Activated CD4-positive, CD25-positive, alpha-beta regulatory T cell (primary cell): ENCODE results near the gene SYNGAP1.
"Not testable (repeated sequence)": the region's sequence is repeated elsewhere in the genome, so short reads cannot be mapped to it uniquely, and the experiment has no call there.

Experiments used
- DNase-seq, 4 experiments: peaks; one replicate each; lab custom pipeline; 2025; lab: John Stamatoyannopoulos, UW

The SYNGAP1 gene

DNA sequence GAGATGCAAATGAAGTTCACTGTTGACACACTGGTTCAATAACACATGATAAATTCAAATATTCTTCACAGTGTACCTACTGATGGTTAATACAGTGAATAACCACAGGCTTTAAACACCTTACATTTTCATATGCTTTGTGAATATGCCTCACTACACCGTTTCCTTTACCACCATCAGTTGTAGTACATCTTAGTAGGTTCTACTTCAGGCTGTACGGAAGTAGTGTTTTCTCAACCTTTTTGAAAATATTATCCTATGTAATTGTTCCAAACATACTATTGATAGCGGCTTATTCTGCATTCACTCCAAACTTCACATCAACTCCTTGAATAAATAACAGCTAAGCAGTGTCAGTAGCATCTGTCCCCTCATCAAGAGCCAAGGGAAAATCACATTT lies 49.8 kb downstream of the SYNGAP1 start:
- no peak for DNase-seq

DNA sequence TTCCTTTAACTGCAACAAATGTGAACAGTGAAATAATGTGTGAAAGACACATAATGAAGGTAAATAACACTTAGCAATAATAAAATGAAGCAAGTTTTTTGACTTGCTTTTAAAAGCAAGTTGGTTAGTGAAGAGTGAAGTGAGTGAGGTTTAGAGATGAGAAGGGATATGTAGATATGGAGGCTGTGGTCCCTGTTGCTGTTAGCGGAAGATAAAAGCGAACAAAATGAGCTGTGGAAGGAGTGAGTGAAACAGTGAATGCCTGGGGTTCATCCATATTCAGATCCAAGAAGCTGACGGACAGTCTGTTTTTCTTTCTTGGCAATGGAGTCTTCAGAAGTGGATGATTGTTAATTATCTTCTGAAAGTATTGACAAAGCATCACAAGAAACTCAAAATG lies 58.0 kb downstream of the SYNGAP1 start:
- no peak for DNase-seq

DNA sequence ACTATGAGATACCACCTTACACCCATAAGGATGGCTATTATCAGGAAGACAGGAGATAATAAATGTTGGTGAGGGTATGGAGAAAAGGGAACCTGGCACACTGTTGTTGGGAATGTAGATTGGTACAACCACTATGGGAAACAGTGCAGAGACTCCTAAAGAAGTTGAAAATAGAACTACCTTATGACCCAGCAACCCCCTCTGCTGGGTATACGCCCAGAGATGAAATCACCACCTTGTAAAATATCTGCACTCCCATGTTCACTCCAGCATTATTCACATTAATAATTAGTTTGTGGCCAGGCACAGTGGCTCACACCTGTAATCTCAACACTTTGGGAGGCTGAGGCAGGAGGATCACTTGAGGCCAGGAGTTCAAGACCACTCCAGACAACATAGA lies 61.3 kb downstream of the SYNGAP1 start:
- DNase-seq, result no peak

DNA sequence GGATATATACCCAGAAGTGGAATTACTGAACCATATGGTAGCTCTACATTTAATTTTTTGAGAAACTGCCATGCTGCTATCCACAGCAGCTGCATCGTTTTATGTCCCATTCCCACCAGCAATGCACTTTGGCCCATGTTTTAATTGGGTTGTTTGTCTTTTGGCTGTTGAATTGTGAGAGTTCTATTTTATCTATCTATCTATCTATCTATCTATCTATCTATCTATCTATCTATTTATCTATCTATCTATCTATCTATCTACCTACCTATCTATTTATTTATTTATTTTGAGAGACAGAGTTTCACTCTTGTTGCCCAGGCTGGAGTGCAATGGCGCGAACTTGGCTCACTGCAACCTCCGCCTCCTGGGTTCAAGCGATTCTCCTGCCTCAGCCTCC lies 62.8 kb downstream of the SYNGAP1 start:
- not testable (repeated sequence) for DNase-seq

DNA sequence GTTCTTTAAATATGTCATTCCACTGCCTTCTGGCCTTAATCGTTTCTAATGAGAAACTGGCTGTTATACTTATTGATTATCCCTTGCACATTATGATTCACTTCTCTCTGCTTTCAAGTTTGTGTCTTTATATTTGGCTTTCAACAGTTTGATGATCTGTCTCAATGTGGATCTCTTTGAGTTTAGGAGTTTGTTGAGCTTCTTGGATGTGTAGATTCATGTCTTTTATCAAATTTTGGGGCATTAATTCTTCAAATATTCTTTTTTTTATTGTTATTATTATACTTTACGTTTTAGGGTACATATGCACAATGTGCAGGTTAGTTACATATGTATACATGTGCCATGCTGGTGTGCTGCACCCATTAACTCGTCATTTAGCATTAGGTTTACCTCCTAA lies 63.8 kb downstream of the SYNGAP1 start:
- DNase-seq, result no peak

DNA sequence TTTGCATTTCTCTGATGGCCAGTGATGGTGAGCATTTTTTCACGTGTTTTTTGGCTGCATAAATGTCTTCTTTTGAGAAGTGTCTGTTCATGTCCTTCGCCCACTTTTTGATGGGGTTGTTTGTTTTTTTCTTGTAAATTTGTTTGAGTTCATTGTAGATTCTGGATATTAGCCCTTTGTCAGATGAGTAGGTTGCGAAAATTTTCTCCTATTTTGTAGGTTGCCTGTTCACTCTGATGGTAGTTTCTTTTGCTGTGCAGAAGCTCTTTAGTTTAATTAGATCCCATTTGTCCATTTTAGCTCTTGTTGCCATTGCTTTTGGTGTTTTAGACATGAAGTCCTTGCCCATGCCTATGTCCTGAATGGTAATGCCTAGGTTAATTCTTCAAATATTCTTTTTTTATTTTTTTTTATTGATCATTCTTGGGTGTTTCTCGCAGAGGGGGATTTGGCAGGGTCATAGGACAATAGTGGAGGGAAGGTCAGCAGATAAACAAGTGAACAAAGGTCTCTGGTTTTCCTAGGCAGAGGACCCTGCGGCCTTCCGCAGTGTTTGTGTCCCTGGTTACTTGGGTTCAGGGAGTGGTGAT lies 64.9 kb downstream of the SYNGAP1 start:
- DNase-seq, result not testable (repeated sequence)

DNA sequence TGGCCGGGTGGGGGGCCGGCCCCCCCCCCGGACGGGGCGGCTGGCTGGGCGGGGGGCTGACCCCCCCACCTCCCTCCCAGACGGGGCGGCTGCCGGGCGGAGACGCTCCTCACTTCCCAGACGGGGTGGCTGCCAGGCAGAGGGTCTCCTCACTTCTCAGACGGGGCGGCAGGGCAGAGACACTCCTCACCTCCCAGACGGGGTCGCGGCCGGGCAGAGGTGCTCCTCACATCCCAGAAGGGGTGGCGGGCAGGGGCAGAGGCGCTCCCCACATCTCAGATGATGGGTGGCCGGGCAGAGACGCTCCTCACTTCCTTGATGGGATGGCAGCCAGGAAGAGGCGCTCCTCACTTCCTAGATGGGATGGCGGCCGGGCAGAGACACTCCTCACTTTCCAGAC lies 65.8 kb downstream of the SYNGAP1 start:
- not testable (repeated sequence) for DNase-seq

DNA sequence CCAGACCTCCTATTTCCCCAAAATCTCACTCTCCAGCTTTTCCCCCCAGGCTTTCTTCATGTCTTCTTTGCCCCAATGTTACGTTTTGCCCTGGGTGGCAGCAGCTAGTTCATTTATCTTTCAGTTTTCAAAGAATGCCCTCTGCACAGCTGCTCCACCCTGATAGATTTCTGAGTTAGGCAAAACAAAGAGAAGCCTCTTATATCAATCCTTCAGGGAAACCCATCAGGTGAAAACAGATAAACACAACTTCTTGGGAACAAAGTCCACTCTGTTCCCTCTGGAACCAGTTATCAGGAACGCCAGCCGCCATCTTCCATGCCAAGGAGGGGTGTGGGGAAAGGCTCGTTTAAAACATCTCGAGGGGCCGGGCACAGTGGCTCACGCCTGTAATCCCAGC lies 68.5 kb downstream of the SYNGAP1 start:
- no peak for DNase-seq

DNA sequence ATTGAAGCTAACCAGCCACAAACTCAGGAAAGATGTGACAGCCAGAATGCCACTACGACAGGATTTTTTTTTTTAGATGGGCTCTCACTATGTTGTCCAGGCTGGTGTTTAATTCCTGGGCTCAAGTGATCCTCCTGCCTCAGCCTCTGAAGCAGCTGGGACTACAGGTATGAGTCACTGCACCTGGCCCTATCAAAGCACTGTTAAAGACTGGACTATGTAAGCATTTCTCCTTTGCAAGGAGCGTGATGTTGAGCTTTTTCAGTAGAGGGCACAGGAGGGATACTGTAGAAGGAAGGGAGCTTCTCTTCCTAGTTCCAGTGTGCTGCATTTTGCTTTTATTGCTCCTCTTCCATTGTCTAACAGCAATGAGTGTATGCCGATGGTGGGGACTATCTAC lies 70.3 kb downstream of the SYNGAP1 start:
- no peak for DNase-seq

DNA sequence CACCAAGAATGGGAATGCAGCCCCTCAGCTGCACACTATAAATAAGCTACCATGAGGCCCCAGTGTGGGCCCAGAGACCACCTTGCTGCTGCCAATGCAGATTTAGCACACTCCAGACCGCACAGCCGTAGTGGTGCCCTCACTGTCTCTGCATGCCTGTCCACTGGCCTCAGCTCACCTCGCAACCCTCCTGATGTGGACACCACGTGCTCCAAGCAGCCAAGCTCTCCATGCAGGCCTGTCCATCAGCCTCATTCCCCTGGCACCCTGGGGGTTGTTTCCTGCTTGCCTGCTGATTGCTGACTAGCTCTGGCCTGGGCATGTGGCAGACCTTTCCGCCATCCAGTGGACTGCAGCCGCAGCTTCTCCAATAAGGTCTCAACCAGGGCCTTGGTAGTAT lies 70.8 kb downstream of the SYNGAP1 start:
- no peak for DNase-seq

DNA sequence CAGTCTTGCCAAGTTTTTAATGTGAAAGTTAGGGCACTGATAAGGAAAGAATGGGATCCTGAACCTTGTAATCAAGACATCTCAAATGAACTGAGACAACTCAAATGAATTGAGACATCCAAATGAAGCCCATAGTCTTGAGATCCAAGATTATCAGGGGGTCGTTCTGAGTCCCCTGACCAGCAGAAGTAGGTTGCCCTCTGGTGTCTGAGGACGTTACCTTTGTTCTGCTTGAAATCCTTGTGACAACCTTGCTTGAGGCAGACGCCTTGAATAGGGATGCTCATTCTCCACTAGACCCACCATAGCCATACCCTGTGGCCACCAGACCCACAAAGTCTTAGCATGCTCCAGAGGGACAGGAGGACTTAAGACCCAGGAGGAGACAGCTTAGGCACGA lies 72.2 kb downstream of the SYNGAP1 start:
- no peak for DNase-seq

DNA sequence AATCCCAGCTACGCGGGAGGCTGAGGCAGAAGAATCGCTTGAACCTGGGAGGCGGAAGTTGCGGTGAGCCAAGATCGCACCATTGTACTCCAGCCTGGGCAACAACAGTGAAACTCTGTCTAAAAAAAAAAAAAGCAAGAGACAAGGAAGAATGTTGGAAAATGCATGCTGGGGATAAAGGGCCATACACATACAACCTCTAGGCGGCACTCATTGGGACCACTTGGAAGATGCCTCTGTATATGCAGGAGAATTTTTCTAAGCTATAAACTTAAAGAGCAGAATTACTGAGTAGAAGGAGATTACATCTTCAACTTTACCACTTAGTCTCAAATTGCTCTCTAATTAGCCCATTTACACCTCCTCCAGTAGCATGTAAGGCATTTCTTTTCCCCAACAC lies 77.3 kb downstream of the SYNGAP1 start:
- DNase-seq, result no peak

DNA sequence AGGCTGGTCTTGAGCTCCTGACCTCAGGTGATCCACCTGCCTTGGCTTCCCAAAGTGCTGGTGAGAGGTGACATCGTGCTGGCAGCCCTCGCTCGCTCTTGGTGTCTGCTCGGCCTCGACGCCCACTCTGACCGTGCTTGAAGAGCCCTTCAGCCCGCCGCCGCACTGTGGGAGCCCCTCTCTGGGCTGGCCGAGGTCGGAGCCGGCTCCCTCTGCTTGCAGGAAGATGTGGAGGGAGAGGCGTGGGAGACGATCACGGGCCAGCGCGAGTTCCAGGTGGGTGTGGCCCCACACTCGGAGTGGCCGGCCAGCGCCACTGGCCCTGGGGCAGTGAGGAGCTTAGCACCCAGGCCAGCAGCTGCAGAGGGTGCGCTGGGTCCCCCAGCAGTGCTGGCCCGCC lies 82.6 kb downstream of the SYNGAP1 start:
- no peak for DNase-seq

DNA sequence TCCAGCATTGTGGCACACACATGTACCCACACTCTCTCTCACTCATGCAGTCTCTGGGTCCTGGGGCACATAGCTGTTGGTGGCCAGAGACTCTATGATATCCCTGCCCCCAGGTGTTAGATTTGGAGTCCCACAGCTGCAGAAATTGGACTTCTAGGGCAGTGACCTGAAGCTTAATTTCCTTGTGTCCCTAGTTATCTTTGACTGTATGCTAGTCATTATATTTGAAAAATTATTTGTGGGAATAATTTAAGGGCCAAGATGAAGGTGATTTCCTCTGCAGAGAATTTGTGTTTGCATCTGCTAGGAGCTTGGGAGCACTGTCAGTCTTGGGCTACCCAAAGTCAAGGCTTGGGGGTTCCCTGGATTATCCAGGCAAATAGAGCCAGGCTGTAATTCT lies 84.6 kb downstream of the SYNGAP1 start:
- no peak for DNase-seq
